ENCODE results near the gene THUMPD2.

GRCh38 chr2:39739386-39739785, 39.7 kb downstream of the THUMPD2 start:
- TF ChIP-seq, protein P1, sequence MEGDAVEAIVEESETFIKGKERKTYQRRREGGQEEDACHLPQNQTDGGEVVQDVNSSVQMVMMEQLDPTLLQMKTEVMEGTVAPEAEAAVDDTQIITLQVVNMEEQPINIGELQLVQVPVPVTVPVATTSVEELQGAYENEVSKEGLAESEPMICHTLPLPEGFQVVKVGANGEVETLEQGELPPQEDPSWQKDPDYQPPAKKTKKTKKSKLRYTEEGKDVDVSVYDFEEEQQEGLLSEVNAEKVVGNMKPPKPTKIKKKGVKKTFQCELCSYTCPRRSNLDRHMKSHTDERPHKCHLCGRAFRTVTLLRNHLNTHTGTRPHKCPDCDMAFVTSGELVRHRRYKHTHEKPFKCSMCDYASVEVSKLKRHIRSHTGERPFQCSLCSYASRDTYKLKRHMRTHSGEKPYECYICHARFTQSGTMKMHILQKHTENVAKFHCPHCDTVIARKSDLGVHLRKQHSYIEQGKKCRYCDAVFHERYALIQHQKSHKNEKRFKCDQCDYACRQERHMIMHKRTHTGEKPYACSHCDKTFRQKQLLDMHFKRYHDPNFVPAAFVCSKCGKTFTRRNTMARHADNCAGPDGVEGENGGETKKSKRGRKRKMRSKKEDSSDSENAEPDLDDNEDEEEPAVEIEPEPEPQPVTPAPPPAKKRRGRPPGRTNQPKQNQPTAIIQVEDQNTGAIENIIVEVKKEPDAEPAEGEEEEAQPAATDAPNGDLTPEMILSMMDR (conservative IDR thresholded peaks at IDR 0.05 in 1 of 2, IDR thresholded peaks at IDR 0.05 in 1 of 2; ENCODE audit: extremely low read depth in 1 of 2, insufficient read depth in 1 of 2, low read depth in 1 of 2, low read length in 2 of 2): no peak
- TF ChIP-seq EZH2 (IDR thresholded peaks at IDR 0.05; ENCODE audit: borderline replicate concordance, low read length): no peak

All from mammary epithelial cell (primary cell).